Activated T-cell treated with anti-CD3 and anti-CD28 coated beads, Interleukin-2, amount 50 U/mL, for 4 hours (primary cell): ENCODE measurements around the gene GPHB5. TPM values are rescaled to one million over a fixed set of nuclear protein-coding genes. Genes with fewer than 3 reads are reported as not detected.

Experiments used
- total RNA-seq, 3 donors: library from RNA; stranded (reverse); gene quantifications; one replicate each; pipeline ENCODE4 v1.2.1, GENCODE V29; 2021

GPHB5 gene
- total RNA-seq, 3 donors from 2014 or later = not detected

Other genes with a start within 250 kb of the GPHB5 start
- not detected for gene RHOJ, start 114.5 kb downstream of the GPHB5 start, total RNA-seq
- 10 to 100 TPM; 49.3 to 51.1 (median 49.6) TPM for gene PPP2R5E, start 224.4 kb upstream of the GPHB5 start, total RNA-seq